GM12892 (cell line): Measurements from ENCODE around the gene CMKLR1.

Source experiments
- POLR2A ChIP-seq: IDR thresholded peaks from 2 replicates; pipeline ENCODE4 v1.6.1; 2011; ENCODE audit warnings: low read depth, low read length, control low read depth
- POLR2AphosphoS5 ChIP-seq: IDR thresholded peaks from 2 replicates; pipeline ENCODE4 v1.6.1; 2011; ENCODE audit warnings: low read depth, low read length, control low read depth
- TAF1 ChIP-seq: IDR thresholded peaks from 2 replicates; pipeline ENCODE4 v1.6.1; 2011; ENCODE audit warnings: low read depth, mild to moderate bottlenecking, control low read depth, low read length, borderline replicate concordance

DNA sequence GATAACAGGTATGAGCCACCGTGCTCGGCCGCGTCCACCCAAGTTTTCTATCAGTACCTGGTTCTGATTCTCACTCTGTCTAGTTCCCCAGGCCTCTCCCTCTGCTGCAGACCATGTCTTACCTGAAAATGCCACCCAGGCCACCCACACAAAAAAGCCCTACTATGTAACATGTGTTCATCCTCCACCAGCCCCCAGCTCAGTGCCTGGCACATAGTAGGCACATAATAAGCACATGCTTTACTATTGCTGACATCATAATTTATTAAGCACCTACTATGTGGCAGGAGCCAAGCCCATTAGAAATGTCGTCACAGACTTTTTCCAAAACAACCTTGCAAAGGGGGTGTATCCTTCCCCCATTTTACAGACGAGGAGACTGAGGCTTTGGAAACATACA is 37.8 kb downstream of the CMKLR1 start:
- TF ChIP-seq POLR2A = no peak
- TF ChIP-seq TAF1 = no peak
- no peak for TF ChIP-seq POLR2AphosphoS5
